ENCODE data around the gene GCA. TPM values are rescaled to one million over a fixed set of nuclear protein-coding genes. Genes with fewer than 3 reads are reported as not detected.
A peak's percentile ranks its signal among the peaks of the same experiment; 100 is the strongest.

GCA gene, protein sequence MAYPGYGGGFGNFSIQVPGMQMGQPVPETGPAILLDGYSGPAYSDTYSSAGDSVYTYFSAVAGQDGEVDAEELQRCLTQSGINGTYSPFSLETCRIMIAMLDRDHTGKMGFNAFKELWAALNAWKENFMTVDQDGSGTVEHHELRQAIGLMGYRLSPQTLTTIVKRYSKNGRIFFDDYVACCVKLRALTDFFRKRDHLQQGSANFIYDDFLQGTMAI
- 32.7 TPM for polyA plus RNA-seq (ENCODE audit: insufficient read length)
- long read RNA-seq, donor 1, transcript GCA-204 (8 exons, 1,992 nt): major isoform, 13 of 24 reads
- long read RNA-seq, donor 1, partial matches to known transcripts: 7 of 24 reads
- long read RNA-seq, donor 1, other reads (novel, unspliced or antisense): 0 of 24 reads
- long read RNA-seq, donor 2, transcript GCA-204 (8 exons, 1,992 nt): major isoform, 8 of 9 reads
- long read RNA-seq, donor 2, partial matches to known transcripts: 0 of 9 reads
- long read RNA-seq, donor 2, other reads (novel, unspliced or antisense): 0 of 9 reads
- long read RNA-seq, donor 3, transcript GCA-204 (8 exons, 1,992 nt): major isoform, 12 of 12 reads
- long read RNA-seq, donor 3, partial matches to known transcripts: 0 of 12 reads
- long read RNA-seq, donor 3, other reads (novel, unspliced or antisense): 0 of 12 reads
- long read RNA-seq, donor 4, partial matches to known transcripts: 0 of 1 reads
- long read RNA-seq, donor 4, other reads (novel, unspliced or antisense): 0 of 1 reads
- long read RNA-seq, donor 5, transcript GCA-204 (8 exons, 1,992 nt): major isoform, 18 of 27 reads
- long read RNA-seq, donor 5, partial matches to known transcripts: 8 of 27 reads
- long read RNA-seq, donor 5, other reads (novel, unspliced or antisense): 0 of 27 reads
- long read RNA-seq, donor 6, transcript GCA-204 (8 exons, 1,992 nt): major isoform, 17 of 17 reads
- long read RNA-seq, donor 6, partial matches to known transcripts: 0 of 17 reads
- long read RNA-seq, donor 6, other reads (novel, unspliced or antisense): 0 of 17 reads
- long read RNA-seq, donor 7, transcript GCA-204 (8 exons, 1,992 nt): major isoform, 15 of 19 reads
- long read RNA-seq, donor 7, partial matches to known transcripts: 0 of 19 reads
- long read RNA-seq, donor 7, other reads (novel, unspliced or antisense): 0 of 19 reads
- long read RNA-seq, donor 8, partial matches to known transcripts: 0 of 1 reads
- long read RNA-seq, donor 8, other reads (novel, unspliced or antisense): 0 of 1 reads

DNA sequence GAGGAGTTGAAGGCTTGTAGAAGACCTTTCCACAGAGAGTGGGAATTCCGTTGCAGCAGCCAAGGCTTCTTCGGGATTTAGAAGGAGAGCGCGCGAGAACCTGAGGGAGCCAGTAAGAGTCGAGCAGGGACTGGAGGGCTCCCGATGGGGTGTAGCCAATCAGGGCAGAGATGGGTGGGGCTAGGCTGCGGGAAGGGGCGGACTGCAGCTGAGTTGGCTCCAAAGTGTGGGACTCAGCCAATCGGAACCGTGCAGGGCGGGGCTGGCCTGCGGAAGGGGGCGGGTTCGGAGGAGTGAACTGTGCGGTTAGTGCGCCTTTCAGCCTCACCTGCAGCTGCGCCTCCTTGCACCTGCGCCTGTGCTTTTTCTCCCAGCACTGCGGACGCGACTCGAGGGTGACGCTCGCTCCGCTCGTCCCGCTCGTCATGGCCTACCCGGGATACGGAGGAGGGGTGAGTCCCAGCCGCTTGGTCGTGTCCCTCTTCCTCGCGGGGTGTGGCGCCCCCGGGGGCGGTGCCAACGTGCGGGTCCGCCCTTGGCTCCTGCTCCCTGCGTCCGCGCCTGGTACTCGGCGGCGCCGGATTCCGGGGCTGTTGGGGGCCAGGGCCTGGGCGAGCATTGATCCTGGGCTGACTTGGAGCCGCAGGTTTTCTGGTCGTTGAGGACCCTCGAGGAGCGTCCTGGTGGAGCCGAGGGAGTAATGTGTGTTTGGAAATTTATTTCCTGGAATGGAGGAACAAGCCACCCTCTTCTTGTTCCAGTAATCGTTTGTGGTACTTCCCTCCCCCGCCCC is at the start of gene GCA:
Gene GCA, plus strand, starts transcription at position 309 of the 793 bp plus-strand sequence. Its CDS starts 117 bp downstream, at position 426.
- DNase-seq: peak; percentile 91

DNA sequence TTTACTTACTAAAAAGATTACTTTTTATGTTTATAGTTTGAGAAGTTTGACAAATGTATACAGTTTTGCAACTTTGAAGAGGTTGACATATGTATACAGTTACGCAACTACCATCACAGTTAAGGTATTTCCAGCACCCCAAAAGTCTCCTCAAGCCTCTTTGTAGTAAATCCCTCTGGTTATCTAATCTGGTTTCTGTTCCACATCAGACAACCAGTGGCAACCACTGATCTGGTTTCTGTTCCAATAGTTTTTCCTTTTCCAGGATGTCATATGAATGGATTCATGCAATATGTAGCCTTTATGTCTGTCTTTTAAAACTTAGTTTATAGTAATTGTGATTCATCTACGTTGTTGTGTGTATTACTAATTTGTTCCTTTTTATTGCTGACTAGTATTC is 48.9 kb upstream of the GCA start:
- no peak for DNase-seq

DNA sequence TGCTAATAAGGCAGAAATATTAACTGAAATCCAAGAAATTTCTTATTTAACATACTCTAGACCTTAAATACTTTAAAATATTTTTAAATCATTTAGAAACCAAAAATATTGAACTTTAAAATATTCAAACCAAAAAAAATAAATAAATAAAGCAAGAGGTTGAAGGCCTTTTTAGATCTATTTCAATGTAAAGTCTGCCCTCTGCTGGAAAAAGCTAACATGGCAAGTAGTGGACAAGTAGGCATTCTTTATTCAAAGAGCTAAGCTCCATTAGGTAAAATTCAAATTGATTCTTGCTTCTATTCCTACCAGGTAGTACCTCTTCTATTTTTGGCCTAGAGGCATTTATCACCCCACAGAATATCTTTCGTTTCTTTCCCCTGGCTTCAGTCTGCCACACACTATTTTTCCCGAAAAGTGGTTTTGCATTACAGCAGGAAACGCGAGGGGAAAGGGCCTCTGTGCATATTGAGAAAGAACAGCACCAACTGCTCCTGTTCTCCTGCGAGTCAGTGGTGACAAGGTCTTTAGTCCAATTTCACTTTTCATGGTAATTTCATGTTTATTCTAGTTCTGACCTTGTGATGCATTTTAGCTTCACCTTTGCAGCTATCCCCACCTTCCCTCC is 45.9 kb upstream of the GCA start:
- DNase-seq: peak; percentile 81

DNA sequence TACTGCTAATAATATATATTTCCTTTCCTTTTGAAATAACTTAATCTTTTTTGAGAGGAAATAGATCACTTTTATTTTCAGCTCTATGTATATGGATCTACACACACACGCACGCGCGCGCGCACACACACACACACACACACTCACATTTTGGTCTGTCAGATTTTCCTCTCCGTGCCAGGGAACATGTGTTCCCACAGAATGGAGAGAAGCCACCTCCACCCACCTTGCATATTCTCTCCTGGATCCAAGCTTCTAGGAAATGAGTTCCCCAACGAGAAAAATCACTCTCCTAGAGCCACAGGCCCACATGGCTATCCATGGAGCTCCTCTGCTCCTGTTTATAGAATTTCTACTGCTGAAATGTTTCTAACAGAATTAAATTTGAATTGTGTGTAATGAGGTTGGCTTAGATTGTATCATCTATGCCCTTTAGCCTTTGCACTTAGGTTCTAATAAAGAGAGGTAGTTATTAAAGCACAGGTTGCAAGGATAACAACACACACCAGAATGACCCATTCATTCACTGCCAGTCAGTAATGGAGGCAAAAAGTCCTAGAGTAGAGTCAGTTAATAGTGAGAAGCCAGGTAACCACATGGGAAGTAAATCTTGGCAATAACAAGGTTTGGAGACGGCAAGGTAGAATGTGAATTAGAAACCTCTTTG is 45.1 kb upstream of the GCA start:
- DNase-seq: no peak

DNA sequence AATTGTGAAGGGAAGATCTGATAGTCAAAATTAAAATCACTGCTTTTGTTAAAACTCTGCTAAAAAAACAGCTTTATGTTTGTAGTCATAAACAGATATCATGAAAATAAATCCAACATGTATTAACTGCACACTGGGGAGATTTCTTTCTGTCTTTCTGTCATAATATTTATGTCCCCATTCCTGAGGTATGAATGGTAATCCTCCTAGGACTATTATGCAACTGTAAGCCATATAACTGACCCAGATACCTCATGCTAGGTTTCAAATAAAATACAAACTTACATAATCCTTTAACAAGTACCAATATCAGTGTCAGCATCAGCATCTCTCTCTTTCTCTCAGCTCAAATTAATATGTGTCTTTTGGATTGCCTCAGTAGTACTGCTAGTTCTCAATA is 43.7 kb upstream of the GCA start:
- no peak for DNase-seq

DNA sequence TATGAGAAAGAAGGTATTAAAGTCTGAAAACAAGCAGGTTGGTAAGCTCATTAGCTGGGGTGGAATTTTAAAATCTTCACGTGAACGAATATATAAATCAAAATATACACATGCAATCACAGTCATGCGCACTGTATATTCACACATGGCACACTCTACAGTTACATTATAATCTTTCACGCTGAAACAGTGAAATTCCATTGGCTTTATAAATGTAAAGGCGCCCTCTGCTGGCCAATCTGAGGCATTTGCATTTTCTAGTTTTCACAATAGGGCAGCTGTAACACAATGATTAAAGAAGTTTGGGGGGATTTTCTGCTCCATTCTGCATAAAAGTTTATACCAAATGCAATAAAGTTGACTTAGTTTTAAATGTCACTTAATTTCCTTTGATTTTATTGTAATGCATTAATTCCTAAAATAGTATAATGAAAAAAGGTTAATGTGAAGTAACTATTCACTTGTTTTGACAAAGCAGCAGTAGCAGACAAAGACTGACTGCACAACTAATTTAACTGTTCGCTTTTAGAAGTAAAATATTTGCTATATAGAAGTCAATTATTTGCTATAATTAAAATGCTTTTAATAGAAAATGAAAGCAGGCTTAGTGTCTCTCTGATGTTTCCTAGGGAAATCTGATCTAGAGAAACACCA is 42.7 kb upstream of the GCA start:
- peak; percentile 49 for DNase-seq

DNA sequence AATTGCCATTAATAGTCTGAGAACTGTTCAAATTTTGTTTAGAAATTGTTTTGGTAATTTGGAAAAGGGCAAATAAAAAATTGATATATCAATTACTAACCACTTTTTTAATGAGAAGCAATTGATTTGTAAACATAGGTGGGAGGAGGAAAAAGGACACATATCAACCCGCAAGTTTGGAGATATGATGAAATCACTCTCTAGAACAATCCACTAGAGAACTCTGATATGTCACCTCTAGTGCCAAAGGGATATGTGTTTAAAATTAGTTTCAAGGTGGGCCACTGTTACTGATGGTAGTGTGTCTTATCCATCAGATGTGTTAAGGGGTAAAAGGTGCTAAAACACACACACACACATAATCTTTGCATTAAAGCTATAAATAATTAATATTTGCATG is 42.1 kb upstream of the GCA start:
- DNase-seq: no peak

DNA sequence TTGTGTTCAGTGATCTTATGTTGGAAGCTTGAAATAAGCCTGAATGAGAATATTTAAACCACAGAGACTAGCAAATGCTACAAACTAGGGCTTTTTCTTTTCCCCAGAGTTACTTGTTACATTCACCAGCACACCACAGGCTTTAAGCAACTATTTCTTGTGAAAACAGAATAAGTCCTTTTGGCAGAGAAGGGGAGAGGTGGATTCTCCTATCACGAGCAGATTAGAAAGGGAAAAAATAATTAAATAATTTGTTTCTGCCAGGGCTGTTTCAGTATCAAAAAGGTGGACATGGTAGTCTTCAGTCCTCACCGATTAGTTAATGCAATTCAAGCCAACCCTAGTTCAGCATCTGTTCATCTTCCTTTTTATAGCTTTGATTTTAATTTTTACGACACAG is 38.0 kb upstream of the GCA start:
- DNase-seq: no peak

DNA sequence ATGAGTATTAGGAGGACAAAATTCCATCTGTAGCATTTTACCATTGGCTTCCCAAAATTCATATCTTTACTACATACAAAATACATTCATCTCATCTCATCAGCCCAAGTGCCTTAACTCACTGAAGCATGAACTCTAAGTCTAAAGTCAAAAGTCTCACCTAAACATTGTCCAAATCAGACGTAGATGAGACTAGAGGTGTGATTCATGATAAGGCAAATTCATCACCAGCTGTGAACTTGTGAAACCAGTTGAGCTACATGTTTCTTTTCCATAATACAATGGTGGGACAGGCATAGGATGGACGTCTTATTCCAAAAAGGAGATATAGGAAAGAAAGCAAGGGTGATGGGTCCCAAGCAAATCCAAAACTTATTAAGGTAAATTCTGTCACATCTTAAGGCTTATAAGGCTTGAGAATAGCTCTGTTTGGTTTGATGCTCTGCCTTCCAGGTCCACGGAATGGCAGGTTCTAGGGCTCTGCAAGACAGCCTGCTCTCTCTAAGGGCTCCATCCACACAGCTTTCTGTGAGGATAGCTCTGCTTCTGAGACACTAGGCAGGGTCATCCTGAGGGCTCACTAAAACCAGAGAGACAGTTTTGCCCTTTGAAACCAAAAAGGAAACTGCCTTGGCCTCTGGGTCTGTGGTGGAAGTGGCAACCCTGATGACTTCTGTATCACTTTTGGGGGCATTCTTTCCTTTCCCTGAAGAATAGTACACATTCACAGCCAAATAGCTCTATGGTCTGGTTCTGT is 35.0 kb upstream of the GCA start:
- no peak for DNase-seq

DNA sequence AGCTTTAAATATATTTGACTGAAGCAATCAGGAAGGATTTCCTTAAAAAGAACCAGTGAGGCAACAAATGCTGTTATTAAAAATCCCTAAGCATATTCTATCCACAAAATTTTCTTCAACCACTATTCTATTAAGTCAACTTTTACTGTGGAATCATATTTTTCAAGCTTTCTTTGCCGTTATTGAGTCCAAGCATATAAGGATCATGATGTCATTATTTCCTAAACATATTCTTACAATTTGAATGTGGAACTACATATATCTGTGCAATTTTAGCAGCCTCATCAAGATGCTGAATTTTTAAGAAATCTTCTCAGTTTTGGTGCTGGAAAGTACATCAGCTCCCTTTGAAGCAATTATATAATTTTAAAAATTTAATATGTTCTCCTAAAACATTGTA is 31.1 kb upstream of the GCA start:
- DNase-seq: no peak

DNA sequence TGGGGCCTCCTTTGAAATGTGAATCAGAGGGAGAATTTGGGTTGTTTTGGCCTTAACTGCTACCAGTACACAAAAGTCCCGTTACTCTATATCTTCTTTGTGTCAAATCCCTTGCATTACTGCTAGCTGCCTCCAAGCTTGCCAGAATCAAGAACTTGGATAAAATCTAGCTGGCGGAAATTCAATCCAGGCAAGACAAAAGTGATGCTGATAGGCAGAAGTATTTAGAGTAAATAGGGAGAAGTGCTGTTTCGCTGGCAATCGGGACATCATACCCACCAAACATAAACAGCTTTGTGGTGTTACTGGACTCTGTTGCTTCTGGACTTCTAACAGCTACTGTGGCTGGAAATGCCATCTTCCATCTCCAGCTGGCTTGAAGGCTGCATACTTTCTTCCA is 28.0 kb upstream of the GCA start:
- DNase-seq: no peak

DNA sequence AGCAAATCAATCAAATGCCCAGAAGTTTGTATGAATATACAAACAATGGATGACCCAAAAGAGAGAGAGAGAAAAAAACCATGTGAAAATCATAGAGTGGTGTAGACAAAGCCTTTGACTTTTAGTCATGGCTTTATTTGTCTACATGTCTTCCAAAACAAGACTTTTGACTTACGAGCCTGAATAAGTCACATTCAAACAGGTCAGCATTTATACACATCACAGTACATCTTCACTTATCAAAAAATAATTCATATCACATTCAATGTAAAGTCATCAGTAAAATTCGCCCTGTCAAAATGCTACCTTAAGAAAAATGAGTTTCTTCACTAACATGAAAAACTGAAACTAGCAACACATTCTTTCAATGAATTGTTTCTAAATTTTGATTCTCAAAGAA is 27.3 kb upstream of the GCA start:
- no peak for DNase-seq

DNA sequence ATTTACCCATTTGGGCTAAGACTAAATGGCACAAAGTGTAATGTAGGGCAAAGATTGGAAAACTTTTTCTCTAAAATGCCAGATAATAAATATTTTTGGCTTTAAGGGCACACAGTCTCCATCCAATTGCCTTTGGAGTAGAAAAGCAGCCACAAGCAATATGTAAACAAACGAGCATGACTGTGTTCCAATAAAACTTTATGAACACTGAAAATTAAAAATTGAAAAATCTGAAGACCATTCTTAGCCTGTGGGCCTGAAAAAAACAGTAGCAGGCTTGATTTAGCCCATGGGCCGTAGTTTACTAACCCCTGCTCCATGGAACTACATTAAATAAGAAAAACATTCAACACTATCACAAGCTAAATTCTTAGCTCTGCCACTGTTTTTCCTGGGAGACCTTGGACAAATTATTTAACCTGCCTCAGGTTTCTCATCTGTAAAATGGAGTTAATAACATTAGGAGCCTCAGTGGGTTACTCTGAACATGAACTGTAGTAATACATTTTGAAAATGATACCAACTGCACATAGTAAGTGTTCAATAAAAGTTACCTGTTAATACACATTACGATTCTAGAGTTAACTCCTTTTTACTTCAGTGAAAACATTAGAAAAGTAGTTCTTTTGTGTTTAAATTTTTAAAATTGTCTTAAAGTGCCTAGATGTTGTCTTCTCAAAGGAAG is 26.7 kb upstream of the GCA start:
- no peak for DNase-seq

DNA sequence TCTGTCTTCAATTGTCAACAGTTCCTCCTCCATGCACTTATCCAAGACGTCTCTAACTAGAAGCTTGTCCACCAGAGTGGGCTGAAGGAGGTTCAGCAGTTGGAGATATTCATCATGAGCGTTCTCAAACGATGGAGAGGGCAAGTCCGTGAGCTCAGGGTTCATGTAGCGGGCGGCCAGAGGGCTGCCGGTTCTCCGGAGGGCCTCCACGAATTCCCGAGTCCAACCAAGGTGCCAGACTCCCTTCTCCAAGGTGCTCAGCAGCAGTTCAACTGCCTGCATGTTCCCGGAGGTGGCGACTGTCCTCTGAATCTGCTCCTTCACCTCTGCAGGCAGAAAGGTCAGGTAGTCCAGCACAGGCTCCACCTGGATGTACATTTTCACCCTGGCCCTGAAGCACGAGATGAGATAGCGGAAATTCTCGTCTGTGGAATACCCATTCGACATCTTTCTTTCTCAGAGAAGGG is 26.0 kb upstream of the GCA start:
- peak; percentile 7 for DNase-seq

DNA sequence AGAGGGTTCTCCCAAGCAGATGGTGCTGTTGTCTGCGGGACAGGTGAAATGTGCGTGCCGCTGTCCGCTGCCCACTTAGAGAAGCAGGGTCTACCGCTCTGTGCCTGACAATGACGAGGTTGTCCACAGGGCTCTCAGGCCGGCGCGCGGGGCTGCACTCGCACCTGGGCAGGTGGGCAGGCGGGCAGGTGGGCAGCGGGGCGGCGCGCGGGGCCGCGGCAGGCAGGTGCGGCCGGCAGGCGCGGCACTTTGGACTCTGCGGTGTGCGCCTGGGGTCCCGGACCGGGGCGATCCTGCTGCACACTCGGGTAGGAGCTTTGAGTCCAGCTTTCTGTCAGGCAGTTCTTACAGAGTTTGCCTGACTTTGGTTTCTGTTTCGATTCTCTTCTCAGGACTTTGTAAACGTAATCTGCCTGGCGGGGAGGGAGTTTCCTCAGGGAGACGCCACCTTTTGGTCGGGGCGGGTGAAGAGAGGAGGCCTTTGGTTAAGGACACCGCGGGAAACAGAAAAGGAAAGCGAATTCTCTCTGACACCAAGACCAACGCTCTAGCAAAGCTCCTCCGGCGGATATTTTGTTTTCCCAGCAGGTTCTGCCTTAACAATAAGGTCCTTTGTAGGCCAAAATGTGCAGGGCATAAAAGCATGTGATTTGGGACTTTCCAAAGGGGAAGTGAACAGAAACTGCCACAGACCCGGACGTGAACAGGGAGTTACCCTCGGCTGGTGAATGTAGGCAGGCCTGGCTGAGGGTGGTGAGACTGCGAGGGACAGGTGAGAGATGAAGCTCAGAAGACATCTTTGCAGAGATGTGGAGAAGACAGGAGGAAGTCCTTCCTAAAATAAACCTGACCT is 25.4 kb upstream of the GCA start, which contains the start of gene IFIH1:
Gene IFIH1, minus strand, starts transcription at position 357 of the 853 bp plus-strand sequence. CDS start 377 bp downstream, outside the sequence.
- DNase-seq: peak; percentile 75

DNA sequence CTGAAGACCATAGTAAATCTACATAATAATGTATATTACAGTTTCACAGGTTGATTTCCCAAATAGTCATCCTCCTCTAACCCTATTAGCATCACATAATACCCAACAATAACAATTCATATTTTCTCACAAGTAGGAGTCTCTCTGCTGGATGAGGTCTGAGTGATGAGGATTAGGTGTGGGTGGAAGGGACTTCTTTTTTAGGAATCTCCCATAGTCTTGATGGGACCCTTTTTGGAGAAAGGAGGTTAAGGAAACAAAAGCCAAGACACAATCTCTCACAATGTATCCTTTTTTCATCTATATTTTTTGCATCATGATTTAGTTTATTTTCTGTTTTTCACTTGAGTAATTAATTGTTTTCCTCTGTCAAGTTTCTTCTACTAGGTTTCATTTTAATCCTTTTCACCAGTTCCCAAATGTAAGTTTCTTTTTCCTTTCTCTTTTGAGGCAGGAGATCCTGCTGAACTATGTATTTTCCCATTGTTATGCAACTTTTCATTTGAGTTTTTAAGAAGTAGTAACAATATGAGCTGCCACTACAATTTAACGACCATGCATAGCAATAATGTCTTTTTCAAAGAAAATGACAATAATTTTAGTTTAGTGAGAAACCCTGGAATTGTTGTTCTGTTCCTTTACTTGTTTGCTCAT is 22.9 kb upstream of the GCA start:
- no peak for DNase-seq

DNA sequence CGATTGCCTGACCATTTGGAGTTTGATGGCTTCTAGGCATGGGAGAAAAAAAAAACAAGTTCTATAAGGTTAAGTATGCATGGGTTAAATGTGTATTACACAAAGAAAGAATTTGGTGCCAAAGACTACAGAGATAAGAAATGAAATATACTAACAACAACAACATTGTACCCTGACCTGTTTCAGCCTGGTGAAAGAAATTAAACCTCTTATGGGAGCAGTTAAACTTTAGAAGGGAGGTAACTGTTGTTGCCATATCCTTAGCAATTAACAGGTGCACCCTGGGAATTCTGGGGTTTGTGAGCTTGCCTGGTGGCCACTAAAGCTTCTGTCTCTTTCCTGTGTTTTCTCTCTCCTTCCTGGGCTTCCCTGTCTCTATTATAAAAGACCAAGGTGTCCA is 19.0 kb upstream of the GCA start:
- no peak for DNase-seq

Data from left kidney (tissue), 8 donors.